HT1080 (cell line): ENCODE results near the gene CLEC9A. TPM values are rescaled to one million over a fixed set of nuclear protein-coding genes. Genes with fewer than 3 reads are reported as not detected.

Experiments
- DNase-seq: peaks from one replicate; pipeline ENCODE4 v3.0.0-alpha.2; 2015; ENCODE audit warnings: low read depth
- total RNA-seq: library from RNA; depleted of rRNA; stranded (reverse); fragments of >200 nt; shearing (Covaris generic); gene quantifications from 2 replicates; pipeline ENCODE4 v1.2.3, GENCODE V29; 2014; rRNA removed

Gene CLEC9A
- total RNA-seq, 1 experiment from 2014 or later: not detected

DNA sequence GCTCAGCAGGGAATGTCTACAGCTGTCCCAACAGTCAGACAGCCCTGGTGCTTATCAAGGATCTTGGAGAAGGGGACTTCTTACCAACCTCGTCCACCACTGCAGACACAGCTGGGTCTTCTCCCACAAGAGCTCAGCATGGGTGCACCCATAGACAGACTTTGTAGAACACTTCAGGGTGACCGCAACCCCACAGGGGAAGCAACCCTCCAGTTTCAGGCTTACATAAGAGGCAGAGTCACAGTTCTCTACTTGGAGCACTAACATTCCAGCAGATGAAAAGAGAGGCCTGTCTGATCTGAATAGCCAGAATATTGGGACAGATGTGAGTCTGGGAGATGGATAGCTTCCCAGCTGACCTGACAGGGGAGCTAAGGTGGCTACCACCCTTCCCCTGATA lies 71.8 kb downstream of the CLEC9A start:
- no peak for DNase-seq

DNA sequence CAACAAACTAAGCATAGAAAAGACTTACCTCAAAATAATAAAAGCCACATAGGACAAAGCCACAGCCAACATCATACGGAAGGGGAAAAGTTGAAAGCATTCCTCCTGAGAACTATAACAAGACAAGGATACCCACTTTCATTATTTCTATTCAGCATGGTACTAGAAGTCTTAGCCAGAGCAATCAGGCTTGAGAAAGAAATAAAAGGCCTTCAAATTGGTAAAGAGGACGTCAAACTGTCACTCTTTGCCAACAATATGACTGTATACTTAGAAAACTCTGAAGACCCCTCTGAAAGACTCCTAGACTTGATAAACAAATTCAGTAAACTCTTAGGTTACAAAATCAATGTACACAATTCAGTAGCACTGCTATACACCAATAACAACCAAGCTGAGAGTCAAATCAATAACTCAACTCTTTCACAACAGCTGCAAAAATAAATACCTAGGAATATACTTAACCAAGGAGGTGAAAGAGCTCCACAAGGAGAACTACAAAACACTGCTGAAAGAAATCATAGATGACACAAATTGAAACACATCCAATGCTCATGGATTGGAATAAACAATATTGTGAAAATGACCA lies 79.9 kb downstream of the CLEC9A start:
- DNase-seq: no peak

DNA sequence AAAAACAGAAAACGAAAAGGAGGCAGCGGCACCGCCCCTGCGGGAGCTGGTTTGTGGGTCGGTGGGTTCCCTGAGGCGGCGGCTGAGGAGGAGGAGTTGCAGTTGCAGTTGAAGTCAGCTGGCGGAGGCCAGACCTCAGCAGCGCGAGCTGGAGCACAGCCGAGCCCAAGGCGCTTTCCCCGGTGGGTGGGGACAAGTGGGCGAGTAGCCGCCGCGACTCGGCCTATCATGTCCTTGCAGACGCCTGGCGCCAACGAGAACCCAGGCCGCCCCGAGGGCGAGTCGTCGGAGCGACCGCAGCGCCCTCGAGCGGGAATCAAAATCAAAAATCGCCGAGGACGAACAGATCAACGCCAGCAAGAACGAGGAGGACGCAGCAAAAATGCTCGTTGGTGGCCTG lies 81.0 kb downstream of the CLEC9A start:
- DNase-seq: no peak

DNA sequence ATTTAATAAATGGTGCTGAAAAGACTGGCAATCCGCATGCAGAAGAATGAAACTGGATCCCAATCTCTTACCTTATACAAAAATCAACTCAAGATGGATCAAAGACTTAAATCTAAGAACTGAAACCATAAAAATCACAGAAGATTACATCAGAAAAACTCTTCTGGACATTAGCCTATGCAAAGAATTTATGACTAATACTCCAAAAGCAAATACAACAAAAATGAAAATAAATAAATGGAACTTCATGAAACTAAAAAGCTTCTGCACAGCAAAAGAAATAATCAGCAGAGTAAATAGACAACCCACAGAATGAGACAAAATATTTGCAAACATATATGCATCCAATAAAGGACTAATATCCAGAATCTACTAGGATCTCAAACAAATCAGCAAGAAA lies 82.6 kb downstream of the CLEC9A start:
- DNase-seq: no peak

GRCh38 chr12:10113920-10114319 lies 83.4 kb downstream of the CLEC9A start:
- DNase-seq: no peak

DNA sequence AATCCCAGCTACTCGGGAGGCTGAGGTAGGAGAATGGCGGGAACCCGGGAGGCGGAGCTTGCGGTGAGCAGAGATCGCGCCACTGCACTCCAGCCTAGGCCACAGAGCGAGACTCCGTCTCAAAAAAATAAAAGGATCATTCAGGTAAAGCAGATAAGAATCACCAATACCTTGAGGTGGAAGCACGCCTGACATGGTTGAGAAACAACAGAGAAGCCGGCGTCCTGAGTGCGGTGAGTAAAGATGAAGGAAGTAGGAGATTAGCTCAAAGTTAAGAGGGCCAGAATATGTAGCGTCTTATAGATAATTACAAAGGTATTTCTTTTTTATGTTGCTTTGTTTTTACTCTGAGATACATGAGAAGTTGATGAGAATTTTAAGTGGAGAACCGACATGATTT lies 84.8 kb downstream of the CLEC9A start:
- no peak for DNase-seq

Other genes with a start within 250 kb of the CLEC9A start
- not detected in 2 replicates for gene KLRF1, start 203.2 kb upstream of the CLEC9A start, total RNA-seq
- 0.19 and 0.60 TPM in 2 replicates for gene CLEC2B, start 161.3 kb upstream of the CLEC9A start, total RNA-seq
- gene KLRF2, start 149.2 kb upstream of the CLEC9A start, total RNA-seq: not detected in 2 replicates
- gene CLEC2A, start 98.3 kb upstream of the CLEC9A start, total RNA-seq: not detected in 2 replicates
- not detected in 2 replicates for gene CLEC12A, start 59.3 kb upstream of the CLEC9A start, total RNA-seq
- gene CLEC1B, start 31.6 kb upstream of the CLEC9A start, total RNA-seq: not detected in 2 replicates
- 0.21 TPM in 1 of 2 replicates, not detected in the other for gene CLEC12B, start 20.1 kb upstream of the CLEC9A start, total RNA-seq
- gene CLEC1A, start 68.3 kb downstream of the CLEC9A start, total RNA-seq: not detected in 2 replicates
- gene CLEC7A, start 99.5 kb downstream of the CLEC9A start, total RNA-seq: not detected in 2 replicates
- not detected in 2 replicates for gene OLR1, start 141.4 kb downstream of the CLEC9A start, total RNA-seq
- gene TMEM52B, start 148.3 kb downstream of the CLEC9A start, total RNA-seq: 0.07 TPM in 1 of 2 replicates, not detected in the other
- gene GABARAPL1, start 182.2 kb downstream of the CLEC9A start, total RNA-seq: 2.3 and 3.9 TPM in 2 replicates